BJ (cell line): Measurements from ENCODE around the gene APMAP. TPM values are rescaled to one million over a fixed set of nuclear protein-coding genes. Genes with fewer than 3 reads are reported as not detected.

Experiments
- CTCF ChIA-PET: fragments of 350-600 bp; formaldehyde crosslinking; extraction: SDS; loops from one replicate; lab custom pipeline; 2021; ENCODE audit warnings: antibody characterized with exemption, inconsistent platforms; lab: Yijun Ruan, JAX
- POLR2A ChIA-PET: fragments of 300-600 bp; sonication (Branson Sonifier 250); formaldehyde crosslinking; extraction: SDS; loops from one replicate; lab custom pipeline; 2021; ENCODE audit warnings: antibody characterized with exemption; lab: Charles Lee
- DNase-seq: peaks from one replicate; pipeline ENCODE4 v3.0.0-alpha.2; 2011; ENCODE audit warnings: low read depth
- H3K27me3 ChIP-seq: 2 replicates; pipeline ENCODE4 v1.6.0; 2011; ENCODE audit warnings: low read length; ENCODE audit not compliant: control insufficient read depth, insufficient read depth
- H3K36me3 ChIP-seq: 2 replicates; pipeline ENCODE4 v1.5.1; 2011; ENCODE audit warnings: low read length; ENCODE audit not compliant: control insufficient read depth, insufficient read depth
- H3K4me3 ChIP-seq: 2 replicates; pipeline ENCODE4 v1.5.1; 2011; ENCODE audit warnings: low read depth, mild to moderate bottlenecking, control low read depth, low read length
- CTCF ChIP-seq: IDR thresholded peaks from 2 replicates; pipeline ENCODE4 v1.5.1; 2011; ENCODE audit warnings: low read depth, mild to moderate bottlenecking, control low read depth, inconsistent platforms, low read length, moderate library complexity; ENCODE audit not compliant: insufficient read depth
- polyA plus RNA-seq: library from polyadenylated mRNA; depleted of rRNA; stranded (reverse); fragments of >200 nt; gene quantifications from 2 replicates; pipeline ENCODE4 v1.2.3, GENCODE V29; 2011

APMAP gene
- polyA plus RNA-seq, 1 experiment = 75.8 TPM

- DNase-seq = no peak
- ChIA-PET CTCF (interaction anchor here (1.0 kb wide), 1 partner anchor 48 kb away, joined by 3 read pairs; no protein-coding TSS in a partner anchor), POLR2A (no interaction called here)
- peaks cover 6% of the 10 kb centered on the region for H3K36me3 ChIP-seq
- H3K27me3 ChIP-seq = no peaks in the 10 kb centered on the region
- no peak for TF ChIP-seq CTCF
- no peak overlapping the region for H3K4me3 ChIP-seq
Measured at GRCh38 chr20:24979036-24979960, 13.3 kb downstream of the APMAP start.

GRCh38 chr20:24978513-24978912, 14.0 kb downstream of the APMAP start:
- TF ChIP-seq CTCF = no peak
- no peaks in the 10 kb centered on the region for H3K27me3 ChIP-seq
- CTCF ChIA-PET = interaction anchor here (1.0 kb wide), 1 partner anchor 47 kb away, joined by 3 read pairs; no protein-coding TSS in a partner anchor
- H3K36me3 ChIP-seq = peaks cover 6% of the 10 kb centered on the region
- no peak for DNase-seq
- no peak overlapping the region for H3K4me3 ChIP-seq
- POLR2A ChIA-PET = no interaction called here

- Histone ChIP-seq H3K36me3 (peaks cover 6% of the 10 kb centered on the region), H3K4me3 (no peak overlapping the region), H3K27me3 (no peaks in the 10 kb centered on the region)
- no peak for TF ChIP-seq CTCF
- DNase-seq = no peak
- CTCF ChIA-PET = no interaction called here
- POLR2A ChIA-PET = no interaction called here
Measured at GRCh38 chr20:24977797-24978196, 14.8 kb downstream of the APMAP start.

- Histone ChIP-seq H3K36me3 (peaks cover 8% of the 10 kb centered on the region), H3K4me3 (no peak overlapping the region), H3K27me3 (no peaks in the 10 kb centered on the region)
- ChIA-PET POLR2A (interaction anchor here (0.6 kb wide), 1 partner anchor 247 kb away, joined by 3 read pairs; no protein-coding TSS in a partner anchor), CTCF (no interaction called here)
- TF ChIP-seq CTCF = no peak
- DNase-seq = no peak
Measured at GRCh38 chr20:24977336-24977735, 15.2 kb downstream of the APMAP start.

GRCh38 chr20:24972341-24972740, 20.2 kb downstream of the APMAP start:
- H3K4me3 ChIP-seq = no peak overlapping the region
- no peak for TF ChIP-seq CTCF
- POLR2A ChIA-PET = no interaction called here
- CTCF ChIA-PET = no interaction called here
- peaks cover 9% of the 10 kb centered on the region for H3K36me3 ChIP-seq
- H3K27me3 ChIP-seq = no peaks in the 10 kb centered on the region
- DNase-seq = no peak
